Endothelial cell of umbilical vein (primary cell): Measurements from ENCODE around the gene NRXN3. TPM values are rescaled to one million over a fixed set of nuclear protein-coding genes. Genes with fewer than 3 reads are reported as not detected.

Source experiments
- BruUV-seq: library from RNA; stranded (reverse); fragments of 400-500 nt; replicated peaks from 2 replicates; lab custom pipeline; 2021; lab: Mats Ljungman, UMichigan
- CTCF ChIA-PET: fragments of 300-600, 350-600 bp; sonication (Branson Sonifier 250); formaldehyde crosslinking; loops from one replicate; lab custom pipeline; 2021; ENCODE audit warnings: antibody characterized with exemption, inconsistent platforms; lab: Charles Lee
- POLR2A ChIA-PET: fragments of 300-600, 350-600 bp; sonication (Branson Sonifier 250); formaldehyde crosslinking; loops from one replicate; lab custom pipeline; 2021; ENCODE audit warnings: antibody characterized with exemption, inconsistent platforms; lab: Charles Lee
- DNase-seq: peaks from one replicate; pipeline ENCODE4 v3.0.0-alpha.2; 2011; ENCODE audit warnings: low read depth, low spot score
- FAIRE-seq: peaks from 2 replicates; lab custom pipeline; 2011; peaks lifted over from hg19 to GRCh38; lab: Jason Lieb, UNC
- H2AFZ ChIP-seq: 2 replicates; pipeline ENCODE4 v1.6.0; 2012; ENCODE audit warnings: low read depth, low read length, control low read depth, inconsistent platforms
- H3K27ac ChIP-seq: 2 replicates; pipeline ENCODE4 v1.5.1; 2011; ENCODE audit warnings: low read depth, mild to moderate bottlenecking, control low read depth, low read length, moderate library complexity; ENCODE audit not compliant: insufficient read depth
- H3K27me3 ChIP-seq, 2 experiments: 2 replicates each; pipeline versions ENCODE4 v1.6.0 to v1.6.1; 2011; ENCODE audit warnings: low read length in 2 of 2, mixed read lengths in 1 of 2; ENCODE audit not compliant: control insufficient read depth in 2 of 2, insufficient read depth in 2 of 2
- H3K36me3 ChIP-seq, 2 experiments: 2 replicates in 1 of 2; 3 replicates in 1 of 2; pipeline ENCODE4 v1.5.1; 2011; ENCODE audit warnings: low read length in 2 of 2, mild to moderate bottlenecking in 1 of 2, moderate library complexity in 1 of 2; ENCODE audit not compliant: control insufficient read depth in 2 of 2, insufficient read depth in 2 of 2; ENCODE audit errors: extremely low read depth in 1 of 2
- H3K4me1 ChIP-seq: 3 replicates; pipeline ENCODE4 v1.5.1; 2011; ENCODE audit warnings: mild to moderate bottlenecking, low read length; ENCODE audit not compliant: control insufficient read depth, insufficient read depth; ENCODE audit errors: extremely low read depth
- H3K4me2 ChIP-seq: 2 replicates; pipeline ENCODE4 v1.6.1; 2011; ENCODE audit warnings: low read length, control low read depth, mixed read lengths; ENCODE audit not compliant: insufficient read depth
- H3K4me3 ChIP-seq, 3 experiments: fragments of 200-600 bp in 1 of 3; sonication (generic), shearing (Covaris generic) in 1 of 3; replicated peaks in 1 of 3; 2 replicates each; pipeline ENCODE4 v1.5.1; 2011 to 2016; ENCODE audit warnings: control low read depth in 3 of 3, low read length in 3 of 3, mild to moderate bottlenecking in 2 of 3, inconsistent platforms in 1 of 3, low read depth in 1 of 3, moderate library complexity in 1 of 3; ENCODE audit not compliant: insufficient read depth in 1 of 3
- H3K79me2 ChIP-seq: 2 replicates; pipeline ENCODE4 v1.6.0; 2012; ENCODE audit warnings: low read length, inconsistent platforms; ENCODE audit not compliant: control insufficient read depth, insufficient read depth
- H3K9ac ChIP-seq: replicated peaks from 2 replicates; pipeline ENCODE3; 2011; ENCODE audit warnings: low read length, control low read depth; ENCODE audit not compliant: insufficient read depth; ENCODE audit errors: extremely low read depth
- H3K9me1 ChIP-seq: replicated peaks from 3 replicates; pipeline ENCODE4 v1.6.0; 2011; ENCODE audit warnings: mild to moderate bottlenecking, low read length; ENCODE audit not compliant: control insufficient read depth, insufficient read depth; ENCODE audit errors: extremely low read depth
- H3K9me3 ChIP-seq: replicated peaks from 2 replicates; pipeline ENCODE4 v1.5.1; 2012; ENCODE audit warnings: low read length, inconsistent platforms; ENCODE audit not compliant: control insufficient read depth, insufficient read depth
- H4K20me1 ChIP-seq: replicated peaks from 2 replicates; pipeline ENCODE3; 2011; ENCODE audit warnings: mild to moderate bottlenecking, low read length; ENCODE audit not compliant: control insufficient read depth, insufficient read depth; ENCODE audit errors: extremely low read depth
- EZH2 ChIP-seq: IDR thresholded peaks from 2 replicates; pipeline ENCODE4 v1.6.1; 2012; ENCODE audit warnings: borderline replicate concordance, low read depth, mild to moderate bottlenecking, moderate library complexity, low read length, inconsistent platforms; ENCODE audit not compliant: severe bottlenecking
- FOS ChIP-seq: IDR thresholded peaks from 2 replicates; pipeline ENCODE4 v1.6.1; 2011; ENCODE audit warnings: mild to moderate bottlenecking, low read length, moderate library complexity, borderline replicate concordance; ENCODE audit not compliant: insufficient read depth
- GATA2 ChIP-seq: IDR thresholded peaks from 2 replicates; pipeline ENCODE4 v1.7.0; 2011; ENCODE audit warnings: low read depth, mild to moderate bottlenecking, moderate library complexity, mixed read lengths, low read length; ENCODE audit not compliant: insufficient read length, insufficient read depth
- JUN ChIP-seq: IDR thresholded peaks from 2 replicates; pipeline ENCODE4 v1.6.1; 2011; ENCODE audit warnings: borderline replicate concordance, low read depth; ENCODE audit not compliant: insufficient read length, insufficient read depth
- MAX ChIP-seq: IDR thresholded peaks from 2 replicates; pipeline ENCODE4 v1.6.1; 2011; ENCODE audit not compliant: insufficient read depth, insufficient read length
- MYC ChIP-seq: IDR thresholded peaks from one replicate; pipeline ENCODE4 v1.6.1; 2011; ENCODE audit warnings: mild to moderate bottlenecking, low read depth, low read length
- POLR2A ChIP-seq: IDR thresholded peaks from 2 replicates; pipeline ENCODE4 v1.6.1; 2012; ENCODE audit warnings: low read depth, mild to moderate bottlenecking, control low read depth, low read length
- POLR2AphosphoS5 ChIP-seq: IDR thresholded peaks from 2 replicates; pipeline ENCODE4 v1.6.1; 2012; ENCODE audit warnings: low read depth, mild to moderate bottlenecking, control low read depth, low read length, moderate library complexity; ENCODE audit not compliant: insufficient read depth
- dilution Hi-C: fragments of 300-500 bp; cut with MboI; formaldehyde crosslinking; loops from one replicate; pipeline ENCODE4 v1.15.0; 2019; ENCODE audit warnings: low sequenced_read_pairs; ENCODE audit not compliant: extremely low pct_ligation_motif_present
- intact Hi-C: fragments of 100-400 bp; cut with micrococcal nuclease; formaldehyde crosslinking; loops from one replicate; pipeline ENCODE4 v1.10.0; 2022
- polyA plus RNA-seq, 4 experiments: library from polyadenylated mRNA; depleted of rRNA in 3 of 4; stranded (reverse) in 3 of 4; unstranded in 1 of 4; fragments of >200 nt; gene quantifications; 2 replicates each; pipeline versions ENCODE4 v1.2.1 to v1.2.3, GENCODE V29; 2011 to 2012; ENCODE audit warnings: missing spikeins in 1 of 4
- total RNA-seq: library from RNA; stranded (reverse); gene quantifications from 2 replicates; pipeline ENCODE4 v1.2.3, GENCODE V29; 2021
- TF ChIP-seq, protein P1 (sequence below), 2 donors: IDR thresholded peaks; 1 replicate in 1 of 2; 2 replicates in 1 of 2; pipeline ENCODE4 v1.5.1; 2011; ENCODE audit warnings: low read length in 2 of 2, mild to moderate bottlenecking in 2 of 2, moderate library complexity in 2 of 2, control low read depth in 1 of 2, inconsistent platforms in 1 of 2, low read depth in 1 of 2; ENCODE audit not compliant: insufficient read depth in 1 of 2; ENCODE audit errors: extremely low read depth in 1 of 2

Gene NRXN3
- total and polyA plus RNA-seq, 2 donors (not counting 3 experiments of a cell fraction or from before 2014, with no cell fraction given) = 0.72 to 4.2 TPM

- DNase-seq (peak; percentile 37), FAIRE-seq (no peak)
- no peak overlapping the region for H3K4me2 ChIP-seq
- H3K4me3 ChIP-seq = no peak overlapping the region
- H2AFZ ChIP-seq = no peak overlapping the region
- BruUV-seq = no TSS peak
- H4K20me1 ChIP-seq = no peaks in the 10 kb centered on the region
- H3K27me3 ChIP-seq = no peaks in the 10 kb centered on the region
- intact Hi-C loops = no loop called here
- H3K9ac ChIP-seq = no peak overlapping the region
- no peak overlapping the region for H3K27ac ChIP-seq
- H3K4me1 ChIP-seq = no peaks in the 10 kb centered on the region
- ChIA-PET CTCF (interaction anchor here (0.7 to 2.2 kb wide), 5 partner anchors 11 to 548 kb away, joined by 3 to 9 read pairs (median 6); no protein-coding TSS in a partner anchor), POLR2A (no interaction called here)
- TF ChIP-seq JUN (no peak), POLR2AphosphoS5 (no peak), EZH2 (no peak), GATA2 (no peak), MYC (no peak), FOS (no peak), POLR2A (no peak), MAX (no peak)
- TF ChIP-seq, protein P1, sequence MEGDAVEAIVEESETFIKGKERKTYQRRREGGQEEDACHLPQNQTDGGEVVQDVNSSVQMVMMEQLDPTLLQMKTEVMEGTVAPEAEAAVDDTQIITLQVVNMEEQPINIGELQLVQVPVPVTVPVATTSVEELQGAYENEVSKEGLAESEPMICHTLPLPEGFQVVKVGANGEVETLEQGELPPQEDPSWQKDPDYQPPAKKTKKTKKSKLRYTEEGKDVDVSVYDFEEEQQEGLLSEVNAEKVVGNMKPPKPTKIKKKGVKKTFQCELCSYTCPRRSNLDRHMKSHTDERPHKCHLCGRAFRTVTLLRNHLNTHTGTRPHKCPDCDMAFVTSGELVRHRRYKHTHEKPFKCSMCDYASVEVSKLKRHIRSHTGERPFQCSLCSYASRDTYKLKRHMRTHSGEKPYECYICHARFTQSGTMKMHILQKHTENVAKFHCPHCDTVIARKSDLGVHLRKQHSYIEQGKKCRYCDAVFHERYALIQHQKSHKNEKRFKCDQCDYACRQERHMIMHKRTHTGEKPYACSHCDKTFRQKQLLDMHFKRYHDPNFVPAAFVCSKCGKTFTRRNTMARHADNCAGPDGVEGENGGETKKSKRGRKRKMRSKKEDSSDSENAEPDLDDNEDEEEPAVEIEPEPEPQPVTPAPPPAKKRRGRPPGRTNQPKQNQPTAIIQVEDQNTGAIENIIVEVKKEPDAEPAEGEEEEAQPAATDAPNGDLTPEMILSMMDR (IDR thresholded peaks at IDR 0.05; ENCODE audit: extremely low read depth in 1 of 2, insufficient read depth in 1 of 2, low read depth in 1 of 2, low read length in 2 of 2) = no peak
- no peaks in the 10 kb centered on the region for H3K9me1 ChIP-seq
- no peaks in the 10 kb centered on the region for H3K36me3 ChIP-seq
- no peaks in the 10 kb centered on the region for H3K9me3 ChIP-seq
- no peaks in the 10 kb centered on the region for H3K79me2 ChIP-seq
- dilution Hi-C loops = no loop called here
Measured at GRCh38 chr14:78997811-78998210, 827.6 kb downstream of the NRXN3 start.
